HG03025 (cell line): ENCODE measurements around the gene PRKAR1B.

Experiments used
- ATAC-seq: cut with Tn5 transposase; IDR thresholded peaks from one replicate; pipeline ENCODE4 v1.9.1; 2021; ENCODE audit warnings: mild to moderate bottlenecking, moderate library complexity; ENCODE audit not compliant: unreplicated experiment, low FRiP score

PRKAR1B gene

GRCh38 chr7:516606-517456 lies 210.2 kb downstream of the PRKAR1B start:
- ATAC-seq: no peak

- no peak for ATAC-seq
These were observed 210.9 kb downstream of the PRKAR1B start for GRCh38 chr7:516216-516605.

GRCh38 chr7:515628-516027 lies 211.5 kb downstream of the PRKAR1B start:
- ATAC-seq: no peak

- ATAC-seq: no peak
These were observed 212.2 kb downstream of the PRKAR1B start for GRCh38 chr7:514651-515598.

GRCh38 chr7:514242-514641 lies 212.8 kb downstream of the PRKAR1B start:
- no peak for ATAC-seq

GRCh38 chr7:513521-514166 lies 213.4 kb downstream of the PRKAR1B start:
- no peak for ATAC-seq

- ATAC-seq: no peak
These were observed 214.4 kb downstream of the PRKAR1B start for GRCh38 chr7:512541-513311.

GRCh38 chr7:512146-512510 lies 215.0 kb downstream of the PRKAR1B start:
- no peak for ATAC-seq

- no peak for ATAC-seq
These were observed 215.5 kb downstream of the PRKAR1B start for GRCh38 chr7:511476-512145.

- no peak for ATAC-seq
These were observed 216.2 kb downstream of the PRKAR1B start for GRCh38 chr7:510782-511281.

- ATAC-seq: no peak
These were observed 217.0 kb downstream of the PRKAR1B start for GRCh38 chr7:510131-510481.

- no peak for ATAC-seq
These were observed 217.5 kb downstream of the PRKAR1B start for GRCh38 chr7:509426-510130.

- no peak for ATAC-seq
These were observed 218.5 kb downstream of the PRKAR1B start for GRCh38 chr7:508461-509170.

- no peak for ATAC-seq
These were observed 219.3 kb downstream of the PRKAR1B start for GRCh38 chr7:507623-508300.

- no peak for ATAC-seq
These were observed 220.0 kb downstream of the PRKAR1B start for GRCh38 chr7:506921-507622.

- ATAC-seq: no peak
These were observed 220.7 kb downstream of the PRKAR1B start for GRCh38 chr7:506391-506831.

GRCh38 chr7:505171-505570 lies 221.9 kb downstream of the PRKAR1B start:
- no peak for ATAC-seq
